NCI-H1436 treated with DMSO at 0.1 percent for 48 hours (cell line): Measurements from ENCODE around the gene APBA3.

Experiments used
- DNase-seq: peaks from one replicate; lab custom pipeline; 2025; lab: John Stamatoyannopoulos, UW

APBA3 gene

GRCh38 chr19:3761382-3762129 is at the start of gene APBA3:
Gene APBA3, minus strand, starts transcription at chr19:3761692. Its CDS starts 1,428 bp downstream, at chr19:3760264.
- peak; percentile 75 for DNase-seq

GRCh38 chr19:3810708-3811355 is 49.3 kb upstream of the APBA3 start:
- no peak for DNase-seq

GRCh38 chr19:3809881-3810707 is 48.6 kb upstream of the APBA3 start:
- no peak for DNase-seq

- no peak for DNase-seq
Measured at GRCh38 chr19:3808420-3809143, 47.1 kb upstream of the APBA3 start.

- no peak for DNase-seq
Measured at GRCh38 chr19:3807574-3808354, 46.3 kb upstream of the APBA3 start.

- DNase-seq = no peak
Measured at GRCh38 chr19:3807131-3807480, 45.6 kb upstream of the APBA3 start.

GRCh38 chr19:3805859-3806258 is 44.4 kb upstream of the APBA3 start:
- no peak for DNase-seq

GRCh38 chr19:3804429-3804828 is 42.9 kb upstream of the APBA3 start:
- no peak for DNase-seq

GRCh38 chr19:3803986-3804385 is 42.5 kb upstream of the APBA3 start:
- DNase-seq = no peak

GRCh38 chr19:3803114-3803888 is 41.8 kb upstream of the APBA3 start:
- no peak for DNase-seq

- DNase-seq = peak; percentile 40
Measured at GRCh38 chr19:3801412-3802096, 40.1 kb upstream of the APBA3 start.

GRCh38 chr19:3800996-3801395 is 39.5 kb upstream of the APBA3 start:
- no peak for DNase-seq

- DNase-seq = no peak
Measured at GRCh38 chr19:3798137-3798536, 36.6 kb upstream of the APBA3 start.

- DNase-seq = no peak
Measured at GRCh38 chr19:3796358-3796757, 34.9 kb upstream of the APBA3 start.

- no peak for DNase-seq
Measured at GRCh38 chr19:3793799-3794198, 32.3 kb upstream of the APBA3 start.

- DNase-seq = no peak
Measured at GRCh38 chr19:3792114-3792513, 30.6 kb upstream of the APBA3 start.

GRCh38 chr19:3790941-3791340 is 29.4 kb upstream of the APBA3 start:
- DNase-seq = no peak

GRCh38 chr19:3790209-3790734 is 28.8 kb upstream of the APBA3 start:
- no peak for DNase-seq

GRCh38 chr19:3788996-3789778 is 27.7 kb upstream of the APBA3 start:
- no peak for DNase-seq
